ENCODE measurements around the gene MAP3K1. TPM values are rescaled to one million over a fixed set of nuclear protein-coding genes. Genes with fewer than 3 reads are reported as not detected.

Gene MAP3K1
- total RNA-seq, 2 donors from 2014 or later, result 17.6 to 21.3 TPM

DNA sequence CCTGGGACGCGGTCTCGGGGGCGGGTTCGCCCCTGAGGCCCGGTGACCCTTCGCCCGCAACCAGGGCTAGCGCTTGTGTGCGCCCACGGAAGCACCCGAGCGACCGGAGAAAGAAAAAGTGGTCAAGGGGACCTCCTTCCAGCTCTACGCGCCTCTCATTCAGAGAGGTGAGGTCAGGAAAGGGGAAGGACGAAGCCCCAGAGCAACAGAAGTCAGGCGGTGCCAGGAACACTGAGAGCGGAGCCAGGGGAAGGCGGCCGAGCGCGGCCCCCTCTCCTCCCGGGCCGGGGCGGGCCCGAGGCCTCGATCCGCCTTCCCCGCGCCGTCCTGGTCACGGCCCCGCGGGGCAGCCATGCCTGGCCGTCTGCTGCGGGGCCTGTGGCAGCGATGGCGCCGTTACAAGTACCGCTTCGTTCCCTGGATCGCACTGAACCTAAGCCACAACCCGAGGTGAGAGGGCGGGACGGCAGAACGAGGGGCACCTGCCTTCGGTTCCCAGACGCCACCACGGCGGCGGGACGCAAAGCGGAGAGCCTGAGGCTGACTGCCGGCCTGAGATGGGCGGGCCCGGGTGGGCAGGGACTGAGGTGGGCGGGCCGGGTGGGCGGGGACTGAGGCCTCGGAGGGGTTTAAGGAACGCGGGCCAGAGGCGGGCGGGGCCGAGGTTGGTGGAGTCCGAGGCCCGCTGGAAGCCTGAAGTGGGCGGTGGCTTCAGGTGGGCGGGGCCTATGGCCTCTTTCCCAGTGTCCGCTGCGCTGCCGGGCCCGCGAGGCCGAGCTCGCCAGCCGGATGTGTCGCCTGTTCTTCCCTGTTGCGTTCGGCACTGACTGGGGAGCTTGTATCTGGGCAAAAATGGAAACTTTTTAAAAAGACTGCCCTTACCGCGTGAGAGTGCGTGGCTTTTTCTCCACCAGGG, 94.2 kb downstream of the MAP3K1 start, which contains the start of gene SETD9:
Gene SETD9, plus strand, starts transcription at position 303 of the 916 bp plus-strand sequence. Its CDS starts 50 bp downstream, at position 353.
- DNase-seq (ENCODE audit: low spot score in 2 of 2) (peak; percentile 92 to 97), ATAC-seq (peak; percentile 81 to 86)
- Mint-ChIP-seq H3K27ac (peak within 1 kb of the TSS; percentile 93 to 95), H3K36me3 (peaks cover 0 to 17% of the 10 kb centered on the region in 2 donors), H3K9me3 (peaks cover 4 to 5% of the 10 kb centered on the region in 2 donors)

DNA sequence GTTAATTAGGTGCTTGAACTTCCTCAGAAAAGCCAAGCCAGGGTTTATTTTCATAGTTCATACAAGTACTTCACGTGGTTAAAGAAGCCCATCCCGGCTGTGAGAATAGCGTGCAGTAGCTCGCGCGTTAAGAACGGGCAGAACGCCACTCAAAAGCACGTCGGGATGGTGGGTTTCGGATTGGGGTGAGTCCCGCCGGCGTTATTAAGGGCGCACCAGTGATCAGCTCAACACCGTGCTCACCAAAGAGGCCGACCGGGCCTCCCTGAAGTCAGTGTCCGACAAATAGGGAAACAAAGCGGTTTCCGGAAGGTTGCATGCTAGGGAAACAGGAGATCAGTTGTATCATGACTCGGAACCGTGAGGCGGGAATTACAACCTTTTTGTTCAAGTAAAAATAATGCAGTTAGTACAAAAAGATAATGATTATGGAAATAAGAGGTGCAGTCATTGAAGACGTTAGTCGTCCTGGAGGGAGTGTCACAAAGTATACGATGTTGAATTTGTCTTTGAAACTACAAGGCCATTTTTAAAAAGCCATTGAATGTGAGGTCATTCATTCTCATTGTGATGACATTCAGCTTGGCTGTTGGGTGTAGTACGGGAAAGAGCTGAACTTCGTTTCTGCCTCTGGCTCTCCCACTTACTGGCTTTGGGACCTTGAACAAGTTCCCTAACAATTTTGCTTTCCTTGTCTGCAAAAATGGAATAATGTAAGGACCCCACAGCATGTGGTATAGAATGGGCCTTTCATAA, 95.0 kb downstream of the MAP3K1 start:
- H3K27ac Mint-ChIP-seq, result peak overlapping the region; percentile 93 to 94

DNA sequence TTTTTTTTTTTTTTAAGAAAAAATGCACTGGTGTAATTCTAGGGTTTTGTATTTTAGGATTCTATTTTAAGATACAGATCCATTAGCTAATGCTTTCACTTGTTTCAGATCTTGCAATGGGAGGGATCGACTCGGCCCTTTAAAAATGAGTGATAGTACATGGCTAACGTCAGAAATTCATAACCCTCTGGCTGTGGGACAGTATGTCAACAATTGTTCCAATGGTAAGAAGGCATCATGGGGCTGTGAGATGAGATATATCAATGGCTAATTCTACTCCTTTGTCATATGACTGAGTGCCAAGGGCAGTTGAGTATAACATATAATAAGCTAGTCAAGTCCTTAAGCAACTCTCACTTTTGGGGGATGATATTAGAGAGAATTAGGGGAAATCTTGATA, 98.4 kb downstream of the MAP3K1 start:
- ATAC-seq (no peak), DNase-seq (ENCODE audit: low spot score in 2 of 2) (no peak)
- Mint-ChIP-seq H3K9me3 (no peaks in the 10 kb centered on the region), H3K36me3 (peaks cover 0 to 11% of the 10 kb centered on the region in 2 donors), H3K27ac (no peak overlapping the region)

More for the DNA sequence above, 95.0 kb downstream of the MAP3K1 start:
- ATAC-seq, result peak; percentile 25 to 32
- no peak for DNase-seq (ENCODE audit: low spot score in 2 of 2)
- peaks cover 4 to 5% of the 10 kb centered on the region in 2 donors for H3K9me3 Mint-ChIP-seq
- peaks cover 0 to 17% of the 10 kb centered on the region in 2 donors for H3K36me3 Mint-ChIP-seq

DNA sequence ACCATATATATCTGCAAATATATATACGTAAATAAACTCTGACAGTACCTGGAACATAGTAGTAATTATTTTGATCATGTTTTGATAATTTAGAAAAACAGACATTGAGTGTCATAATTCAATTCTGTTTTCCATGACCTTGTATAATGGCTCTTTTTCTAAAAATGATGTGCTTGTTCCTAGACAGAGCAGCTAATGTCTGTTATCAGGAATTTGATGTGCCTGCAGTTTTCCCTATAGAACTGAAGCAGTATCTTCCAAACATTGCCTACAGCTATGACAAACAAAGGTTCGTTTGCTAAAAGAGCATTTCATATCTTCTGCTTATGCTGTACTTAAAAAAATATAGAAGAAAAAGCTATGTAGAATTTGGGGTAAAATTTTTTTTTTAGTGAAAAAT, 99.3 kb downstream of the MAP3K1 start:
- ATAC-seq (no peak), DNase-seq (ENCODE audit: low spot score in 2 of 2) (no peak)
- Mint-ChIP-seq H3K27ac (no peak overlapping the region), H3K36me3 (peaks cover 0 to 6% of the 10 kb centered on the region in 2 donors), H3K9me3 (no peaks in the 10 kb centered on the region)

DNA sequence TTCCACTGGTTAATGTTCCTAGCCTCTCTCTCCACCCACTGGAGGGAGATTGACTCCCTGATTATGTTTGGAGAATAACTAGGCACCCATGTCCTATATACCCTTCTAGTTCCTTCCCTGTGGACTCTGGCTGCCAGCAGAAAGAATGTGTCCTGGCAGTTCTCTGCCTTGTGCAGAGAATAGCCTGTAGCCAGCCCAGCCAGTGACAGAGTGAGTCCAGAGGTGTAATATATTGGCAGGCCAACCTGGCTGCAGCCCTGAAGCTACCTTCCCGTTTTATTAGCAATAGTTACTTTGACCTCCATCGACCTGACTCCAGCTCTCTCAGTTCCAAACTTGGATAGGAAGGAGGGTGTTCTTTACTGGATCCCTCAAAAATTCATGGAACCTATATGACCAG, 102.2 kb downstream of the MAP3K1 start:
- Mint-ChIP-seq H3K27ac (no peak overlapping the region), H3K9me3 (no peaks in the 10 kb centered on the region), H3K36me3 (peaks cover 0 to 5% of the 10 kb centered on the region in 2 donors)
- ATAC-seq, result peak in 1 of 2 donors; percentile 24
- DNase-seq (ENCODE audit: low spot score in 2 of 2), result no peak

DNA sequence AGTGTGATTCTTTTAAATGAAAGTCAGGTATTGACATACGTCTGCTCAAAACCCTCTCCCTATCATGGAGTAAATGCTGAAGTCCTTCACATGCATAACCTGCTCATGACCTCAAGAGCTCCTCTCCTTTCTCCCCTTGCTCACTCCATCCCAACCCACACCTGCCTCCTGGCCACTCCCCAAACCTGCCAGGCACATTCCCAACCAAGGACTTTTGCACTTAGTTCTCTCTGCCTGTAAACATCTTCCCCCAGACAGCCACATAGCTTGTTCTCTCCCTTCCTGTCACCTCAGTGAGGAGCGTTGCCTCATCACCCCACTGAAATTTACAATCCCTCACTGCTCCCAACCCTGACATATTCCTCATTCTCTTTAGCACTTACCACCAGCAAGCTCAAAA, 102.7 kb downstream of the MAP3K1 start:
- peaks cover 0 to 5% of the 10 kb centered on the region in 2 donors for H3K36me3 Mint-ChIP-seq
- DNase-seq (ENCODE audit: low spot score in 2 of 2), result no peak
- H3K9me3 Mint-ChIP-seq, result no peaks in the 10 kb centered on the region
- ATAC-seq, result no peak
- H3K27ac Mint-ChIP-seq, result no peak overlapping the region

DNA sequence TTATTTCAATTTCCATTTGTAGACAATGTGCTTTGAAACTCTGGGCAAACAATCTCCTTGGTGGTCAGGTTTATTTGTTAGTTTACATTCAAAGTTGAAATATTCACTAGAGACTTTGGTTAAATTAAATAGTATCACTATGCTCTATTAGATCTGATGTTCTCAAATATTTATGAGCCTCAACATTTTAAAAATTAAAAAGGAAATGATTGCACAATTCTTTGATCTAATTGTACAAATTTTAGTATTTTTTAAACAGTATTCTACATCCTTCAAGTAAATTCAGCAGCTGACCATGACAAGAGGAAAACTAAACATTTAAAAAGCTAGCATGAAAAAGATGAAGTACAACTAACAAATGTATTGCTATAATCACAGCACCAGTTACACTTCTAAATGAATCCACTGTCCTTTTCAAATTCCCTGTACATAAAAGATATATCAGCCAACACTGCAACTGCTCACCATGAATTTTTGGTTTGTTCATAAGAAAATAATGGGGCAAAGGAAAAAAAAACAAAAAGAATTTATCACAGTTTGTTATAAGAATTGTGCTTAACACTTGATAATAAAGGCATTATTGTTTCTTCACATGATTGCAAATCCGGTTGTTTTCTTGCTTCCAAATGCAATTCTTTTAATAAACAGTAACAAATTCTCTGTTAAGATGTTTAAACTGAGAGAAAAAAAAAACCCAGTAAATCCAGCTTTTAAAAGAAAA, 104.8 kb downstream of the MAP3K1 start:
- Mint-ChIP-seq H3K27ac (no peak overlapping the region), H3K9me3 (no peaks in the 10 kb centered on the region), H3K36me3 (peaks cover 5 to 8% of the 10 kb centered on the region in 2 donors)
- no peak for ATAC-seq
- no peak for DNase-seq (ENCODE audit: low spot score in 2 of 2)

DNA sequence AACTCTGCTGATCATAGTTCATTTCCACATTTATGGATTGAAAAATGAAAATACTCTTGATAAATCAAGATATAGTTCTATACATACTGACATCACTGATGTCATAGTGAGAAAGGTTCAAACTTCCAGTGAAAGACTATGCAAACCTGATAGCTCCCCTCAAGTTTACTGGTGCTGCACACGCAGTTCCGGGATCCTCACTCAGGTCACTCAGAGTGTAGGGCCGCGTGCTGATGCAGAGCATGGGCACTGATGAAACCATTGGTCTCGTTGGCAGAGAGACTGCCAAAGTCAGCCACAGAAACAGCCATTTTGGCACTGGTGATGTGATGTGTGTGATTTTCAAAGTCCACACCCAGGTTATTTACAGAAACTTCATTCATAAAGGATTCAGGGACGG, 107.6 kb downstream of the MAP3K1 start:
- no peak overlapping the region for H3K27ac Mint-ChIP-seq
- no peak for ATAC-seq

DNA sequence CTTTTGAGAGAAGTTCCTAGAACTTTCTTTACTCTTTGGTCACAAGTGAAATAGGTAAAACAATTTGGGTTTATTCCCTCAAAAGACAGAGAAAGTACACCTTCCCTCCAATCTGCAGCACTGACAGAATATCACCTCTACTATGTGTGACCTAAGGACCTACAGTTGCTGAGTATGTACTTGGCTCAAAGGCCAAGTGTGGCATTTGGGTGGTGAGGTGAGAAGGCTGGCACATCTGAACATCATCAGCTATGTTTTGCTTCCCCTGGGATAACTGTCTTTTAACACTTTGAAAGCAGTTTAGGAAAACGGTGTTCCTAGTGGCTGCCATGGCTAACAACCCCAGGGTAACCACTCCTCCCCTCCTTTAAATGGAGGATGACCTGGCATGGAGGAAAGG, 119.0 kb downstream of the MAP3K1 start:
- DNase-seq (ENCODE audit: low spot score in 2 of 2), result no peak
- no peak for ATAC-seq
- no peaks in the 10 kb centered on the region for H3K9me3 Mint-ChIP-seq
- H3K27ac Mint-ChIP-seq, result no peak overlapping the region
- H3K36me3 Mint-ChIP-seq, result no peaks in the 10 kb centered on the region

More for the DNA sequence above, 107.6 kb downstream of the MAP3K1 start:
- Mint-ChIP-seq H3K36me3 (peaks cover 5 to 8% of the 10 kb centered on the region in 2 donors), H3K9me3 (no peaks in the 10 kb centered on the region)
- DNase-seq (ENCODE audit: low spot score in 2 of 2), result no peak

DNA sequence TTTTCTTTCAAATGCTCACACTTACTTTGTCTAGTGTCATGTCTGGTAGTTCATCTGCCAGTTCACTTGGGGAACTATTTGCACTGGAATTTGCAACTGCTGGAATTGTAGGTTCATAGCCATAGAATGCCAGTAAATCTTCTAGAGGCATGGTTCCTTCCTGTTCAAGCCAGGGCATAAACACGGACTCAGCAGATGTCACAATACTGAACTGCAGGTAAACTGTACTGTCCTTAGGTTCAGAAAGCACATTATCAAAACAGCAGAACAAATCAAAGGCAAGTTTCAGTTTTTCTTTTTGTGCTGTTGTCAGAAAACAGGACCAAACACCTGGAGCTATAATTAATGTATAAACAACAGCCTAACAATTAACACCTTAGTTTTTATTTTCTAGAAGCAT, 123.5 kb downstream of the MAP3K1 start:
- ATAC-seq, result no peak
- Mint-ChIP-seq H3K9me3 (no peaks in the 10 kb centered on the region), H3K36me3 (peaks cover 0 to 17% of the 10 kb centered on the region in 2 donors), H3K27ac (no peak overlapping the region)
- DNase-seq (ENCODE audit: low spot score in 2 of 2), result no peak

DNA sequence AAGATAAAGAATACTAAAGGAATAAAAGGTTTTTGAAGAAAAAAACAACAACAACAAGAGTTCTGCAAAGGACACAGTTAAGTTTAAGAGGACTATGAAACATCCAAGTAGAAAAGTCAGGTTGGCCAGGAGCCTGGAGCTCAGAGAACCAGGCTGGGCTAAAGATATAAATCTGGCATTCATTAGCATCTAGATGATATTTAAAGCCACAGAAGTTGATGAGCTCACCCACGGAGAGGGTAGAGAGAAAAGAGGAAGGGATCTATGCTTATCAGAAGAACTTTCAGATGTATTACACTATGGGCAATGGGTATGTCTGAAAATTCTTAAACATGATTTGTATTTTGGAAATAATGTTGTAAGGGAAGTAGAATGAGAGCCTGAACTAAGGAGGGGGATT, 126.6 kb downstream of the MAP3K1 start:
- Mint-ChIP-seq H3K36me3 (peaks cover 0 to 17% of the 10 kb centered on the region in 2 donors), H3K9me3 (no peaks in the 10 kb centered on the region), H3K27ac (no peak overlapping the region)
- DNase-seq (ENCODE audit: low spot score in 2 of 2) (no peak), ATAC-seq (no peak)

Other genes with a start within 250 kb of the MAP3K1 start
- gene SETD9, start 94.0 kb downstream of the MAP3K1 start, total RNA-seq, result 1 to 10 TPM; 4.6 to 9.4 TPM
- 10 to 100 TPM; 12.4 to 15.5 TPM for gene MIER3, start 136.6 kb downstream of the MAP3K1 start, total RNA-seq

Data from activated naive CD4-positive, alpha-beta T cell treated with anti-CD3 and anti-CD28 coated beads, Interleukin-2, amount 50 U/mL, for 72 hours (primary cell).